ENCODE measurements around the gene PREB.

DNA sequence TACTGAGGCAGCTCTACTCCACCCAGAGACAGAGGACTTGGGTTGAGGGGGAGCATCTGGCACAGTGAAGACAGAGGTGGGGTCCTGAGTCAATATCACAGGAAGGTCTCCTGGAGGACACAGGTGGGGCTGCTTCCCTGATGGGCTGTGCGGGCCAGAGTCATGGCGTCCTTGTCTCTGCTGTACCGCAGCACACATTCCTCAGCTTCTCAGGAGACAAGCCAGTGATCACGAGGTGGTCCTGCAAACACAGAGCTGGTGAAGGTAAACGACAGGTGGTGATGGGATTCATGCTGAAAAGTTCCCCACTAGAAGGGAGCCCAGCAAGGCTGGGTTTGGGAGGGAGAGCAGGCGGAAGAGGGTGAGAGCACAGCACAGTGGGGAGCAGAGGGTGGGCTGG, 24.0 kb upstream of the PREB start:
- no peak for TF ChIP-seq GATA3 (IDR thresholded peaks at IDR 0.05; ENCODE audit: low read depth, low read length)
- no peak for TF ChIP-seq GATA2 (IDR thresholded peaks at IDR 0.05; ENCODE audit: low read depth, low read length)
